ENCODE data around the gene ACACB.

ACACB gene

DNA sequence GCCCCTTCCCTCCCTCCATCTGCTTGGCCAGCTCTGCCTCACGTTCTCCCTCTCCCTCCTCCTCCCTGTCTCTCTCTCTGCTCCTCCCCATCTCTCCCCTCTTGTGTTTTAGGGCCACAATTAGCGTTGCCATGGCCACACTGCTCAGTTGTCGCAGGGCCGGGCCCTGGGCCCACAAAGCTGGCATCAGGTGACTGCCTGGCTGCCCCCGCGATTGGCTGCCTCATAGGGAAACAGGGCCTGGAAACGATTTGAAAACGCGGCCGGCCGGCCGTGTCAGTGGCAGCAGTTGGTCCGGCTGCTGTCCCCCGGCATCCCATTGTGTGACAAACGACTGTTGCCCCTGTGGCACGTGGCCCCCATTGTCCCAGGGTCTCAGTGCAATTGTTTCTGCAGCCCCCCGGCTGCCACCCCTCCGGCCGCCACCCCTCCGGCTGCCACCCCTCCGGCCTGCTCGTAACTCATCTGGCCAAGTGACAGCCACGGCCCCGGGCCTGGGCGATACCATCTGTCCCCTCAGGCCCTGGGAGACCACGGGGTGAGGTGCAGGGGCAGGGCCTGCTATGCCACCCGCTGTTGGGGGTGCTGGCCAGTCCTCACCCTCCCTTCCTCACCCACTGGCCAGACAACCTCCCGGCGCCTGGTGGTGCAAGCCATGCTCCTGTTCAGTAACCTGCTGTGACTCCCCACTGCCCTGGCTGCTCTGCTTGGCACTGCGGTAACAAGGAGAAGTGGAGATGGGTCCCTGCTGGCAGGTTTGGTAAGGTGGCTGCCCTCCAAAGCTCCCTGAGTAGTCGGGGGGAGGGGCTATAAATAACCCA, 175.3 kb downstream of the ACACB start:
- FAIRE-seq (no peak), DNase-seq (ENCODE audit: insufficient read length, low spot score) (no peak)
- TF ChIP-seq POLR2A (IDR thresholded peaks at IDR 0.05; ENCODE audit: low read depth, low read length) (no peak), POLR2AphosphoS5 (IDR thresholded peaks at IDR 0.05; ENCODE audit: low read depth, low read length) (no peak), POU2F2 (IDR thresholded peaks at IDR 0.05; ENCODE audit: low read depth, low read length) (no peak), PAX5 (IDR thresholded peaks at IDR 0.05; ENCODE audit: insufficient read depth, low read length, severe bottlenecking) (no peak), SPI1 (IDR thresholded peaks at IDR 0.05; ENCODE audit: low read depth, low read length) (no peak), TAF1 (IDR thresholded peaks at IDR 0.05; ENCODE audit: low read depth, low read length) (no peak)

DNA sequence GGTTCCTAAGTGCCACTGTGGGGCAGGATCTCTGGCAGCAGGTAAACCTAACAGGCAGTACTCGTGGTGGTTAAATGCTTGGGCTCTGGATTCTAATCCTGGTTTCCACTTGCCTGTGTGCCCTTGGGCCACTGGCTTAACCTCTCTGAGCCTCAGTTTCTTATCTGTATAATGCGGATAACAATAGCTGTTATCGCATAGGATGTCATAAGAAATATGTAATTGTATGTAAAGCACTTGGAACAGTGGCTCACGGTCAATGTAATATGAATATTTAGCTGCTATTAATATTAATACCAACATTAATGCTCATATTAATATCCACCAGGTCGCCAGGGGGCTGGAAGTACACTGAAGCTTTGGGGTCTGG, 175.9 kb downstream of the ACACB start:
- FAIRE-seq, result no peak
- DNase-seq (ENCODE audit: insufficient read length, low spot score), result no peak
- no peak for TF ChIP-seq PAX5 (IDR thresholded peaks at IDR 0.05; ENCODE audit: insufficient read depth, low read length, severe bottlenecking)
- no peak for TF ChIP-seq POU2F2 (IDR thresholded peaks at IDR 0.05; ENCODE audit: low read depth, low read length)
- TF ChIP-seq SPI1 (IDR thresholded peaks at IDR 0.05; ENCODE audit: low read depth, low read length), result no peak
- TF ChIP-seq POLR2A (IDR thresholded peaks at IDR 0.05; ENCODE audit: low read depth, low read length), result no peak
- TF ChIP-seq TAF1 (IDR thresholded peaks at IDR 0.05; ENCODE audit: low read depth, low read length), result no peak
- TF ChIP-seq POLR2AphosphoS5 (IDR thresholded peaks at IDR 0.05; ENCODE audit: low read depth, low read length), result no peak

DNA sequence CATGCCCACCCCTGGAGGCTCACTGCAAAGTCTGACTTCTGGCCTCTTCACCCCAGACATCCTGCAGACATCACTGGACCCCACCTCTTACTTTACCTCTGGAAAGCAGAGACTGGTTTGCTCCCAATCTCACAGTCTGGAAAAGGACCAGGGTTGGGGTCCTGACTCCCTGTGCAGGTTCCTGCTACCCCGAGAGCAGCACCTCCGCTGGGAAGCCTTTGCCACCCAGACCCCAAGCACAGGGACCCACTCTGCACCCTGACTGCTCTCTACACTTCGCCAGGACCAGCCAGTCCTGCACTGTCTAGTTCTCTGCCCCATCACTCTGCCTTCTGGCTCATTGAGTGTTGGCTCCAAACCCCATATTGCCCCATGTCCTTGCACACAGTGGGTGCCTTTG, 176.7 kb downstream of the ACACB start:
- no peak for DNase-seq (ENCODE audit: insufficient read length, low spot score)
- no peak for FAIRE-seq

DNA sequence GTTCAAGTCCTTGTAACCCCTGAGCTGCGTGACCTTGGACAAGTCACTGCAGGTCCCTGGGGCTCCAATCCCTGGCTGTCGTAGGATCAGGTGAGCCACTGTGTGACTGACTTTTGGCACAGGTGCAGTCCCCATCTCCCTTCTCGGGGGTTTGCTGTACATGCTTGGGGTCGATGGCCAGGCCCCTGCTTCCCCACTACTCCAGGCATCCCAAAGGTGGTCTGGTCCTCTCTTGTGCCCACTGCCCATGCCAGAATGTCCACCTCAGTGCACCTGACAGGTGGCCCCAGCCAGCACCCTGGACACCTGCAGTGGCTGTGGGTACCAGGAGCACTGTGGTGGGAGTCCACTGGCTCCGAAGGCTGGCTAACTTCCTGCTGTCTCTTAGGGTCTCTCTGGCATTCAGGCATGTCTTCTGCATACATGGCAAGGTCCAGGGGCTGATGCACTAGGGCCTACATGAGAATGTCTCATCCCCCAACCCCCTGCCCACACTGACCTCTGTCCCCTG, 178.0 kb downstream of the ACACB start:
- DNase-seq (ENCODE audit: insufficient read length, low spot score) (no peak), FAIRE-seq (no peak)
- no peak for TF ChIP-seq TAF1 (IDR thresholded peaks at IDR 0.05; ENCODE audit: low read depth, low read length)
- TF ChIP-seq SPI1 (IDR thresholded peaks at IDR 0.05; ENCODE audit: low read depth, low read length), result no peak
- TF ChIP-seq POLR2A (IDR thresholded peaks at IDR 0.05; ENCODE audit: low read depth, low read length), result no peak
- TF ChIP-seq POLR2AphosphoS5 (IDR thresholded peaks at IDR 0.05; ENCODE audit: low read depth, low read length), result no peak
- TF ChIP-seq PAX5 (IDR thresholded peaks at IDR 0.05; ENCODE audit: insufficient read depth, low read length, severe bottlenecking), result no peak
- TF ChIP-seq POU2F2 (IDR thresholded peaks at IDR 0.05; ENCODE audit: low read depth, low read length), result no peak

More for the DNA sequence above, 176.7 kb downstream of the ACACB start:
- TF ChIP-seq TAF1 (IDR thresholded peaks at IDR 0.05; ENCODE audit: low read depth, low read length) (no peak), SPI1 (IDR thresholded peaks at IDR 0.05; ENCODE audit: low read depth, low read length) (no peak), PAX5 (IDR thresholded peaks at IDR 0.05; ENCODE audit: insufficient read depth, low read length, severe bottlenecking) (no peak), POU2F2 (IDR thresholded peaks at IDR 0.05; ENCODE audit: low read depth, low read length) (no peak)

DNA sequence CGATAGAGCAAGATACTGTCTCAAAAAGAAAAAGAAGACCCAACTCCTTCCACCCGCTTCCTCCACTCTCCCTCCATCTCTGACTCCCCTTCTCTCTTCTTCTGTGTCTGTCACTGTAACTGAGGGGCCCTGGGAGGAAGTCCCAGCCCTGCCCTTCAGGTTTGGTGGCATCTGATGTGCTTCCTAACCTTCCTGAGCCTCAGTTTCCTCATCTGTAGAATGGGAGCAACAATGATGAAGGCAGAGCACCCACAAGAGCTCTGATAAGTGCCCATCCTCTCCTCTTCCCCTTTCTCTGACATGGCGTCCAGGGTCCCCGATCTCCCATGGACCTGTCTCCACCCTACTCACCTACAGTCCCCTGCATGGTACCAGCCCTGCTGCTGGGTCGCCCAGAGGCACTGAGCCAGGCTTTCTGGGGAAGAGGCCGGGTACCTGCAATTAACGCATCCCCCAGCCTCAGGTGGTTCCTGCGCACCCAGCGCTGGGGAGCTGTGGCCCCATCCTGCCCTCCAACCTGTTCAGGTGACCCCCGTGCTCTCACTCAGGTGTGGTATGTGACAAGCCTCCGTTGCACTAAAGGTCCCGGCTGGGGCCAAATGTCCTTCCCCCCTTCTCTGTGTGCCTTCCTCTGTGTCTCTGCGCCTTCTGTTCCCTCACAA, 179.5 kb downstream of the ACACB start:
- TF ChIP-seq POLR2AphosphoS5 (IDR thresholded peaks at IDR 0.05; ENCODE audit: low read depth, low read length), result no peak
- no peak for TF ChIP-seq POU2F2 (IDR thresholded peaks at IDR 0.05; ENCODE audit: low read depth, low read length)
- TF ChIP-seq PAX5 (IDR thresholded peaks at IDR 0.05; ENCODE audit: insufficient read depth, low read length, severe bottlenecking), result no peak
- no peak for TF ChIP-seq SPI1 (IDR thresholded peaks at IDR 0.05; ENCODE audit: low read depth, low read length)
- no peak for TF ChIP-seq TAF1 (IDR thresholded peaks at IDR 0.05; ENCODE audit: low read depth, low read length)
- no peak for TF ChIP-seq POLR2A (IDR thresholded peaks at IDR 0.05; ENCODE audit: low read depth, low read length)
- FAIRE-seq, result no peak
- DNase-seq (ENCODE audit: insufficient read length, low spot score), result no peak

DNA sequence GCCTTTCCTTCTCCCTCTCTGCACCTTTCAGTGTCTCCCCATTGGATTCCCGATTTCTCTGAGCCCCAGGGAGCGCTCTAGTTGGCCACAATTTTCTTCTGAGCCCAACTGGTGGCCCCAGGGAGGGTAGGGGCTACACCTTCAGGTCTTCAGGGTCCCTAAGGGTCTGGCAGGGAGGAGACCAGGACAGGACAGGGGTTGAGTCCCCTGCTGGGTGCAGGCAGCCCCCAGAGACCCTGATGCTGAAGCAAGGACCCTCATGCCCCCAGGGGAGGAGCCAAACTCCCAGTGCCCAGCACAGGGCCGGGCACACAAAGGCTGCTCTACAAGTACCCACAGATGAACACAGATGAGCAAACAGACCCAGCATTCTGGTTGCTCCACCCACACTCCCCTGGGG, 180.0 kb downstream of the ACACB start:
- TF ChIP-seq TAF1 (IDR thresholded peaks at IDR 0.05; ENCODE audit: low read depth, low read length), result no peak
- no peak for TF ChIP-seq SPI1 (IDR thresholded peaks at IDR 0.05; ENCODE audit: low read depth, low read length)
- no peak for TF ChIP-seq PAX5 (IDR thresholded peaks at IDR 0.05; ENCODE audit: insufficient read depth, low read length, severe bottlenecking)
- TF ChIP-seq POLR2A (IDR thresholded peaks at IDR 0.05; ENCODE audit: low read depth, low read length), result no peak
- TF ChIP-seq POU2F2 (IDR thresholded peaks at IDR 0.05; ENCODE audit: low read depth, low read length), result no peak
- DNase-seq (ENCODE audit: insufficient read length, low spot score), result no peak
- FAIRE-seq, result no peak

DNA sequence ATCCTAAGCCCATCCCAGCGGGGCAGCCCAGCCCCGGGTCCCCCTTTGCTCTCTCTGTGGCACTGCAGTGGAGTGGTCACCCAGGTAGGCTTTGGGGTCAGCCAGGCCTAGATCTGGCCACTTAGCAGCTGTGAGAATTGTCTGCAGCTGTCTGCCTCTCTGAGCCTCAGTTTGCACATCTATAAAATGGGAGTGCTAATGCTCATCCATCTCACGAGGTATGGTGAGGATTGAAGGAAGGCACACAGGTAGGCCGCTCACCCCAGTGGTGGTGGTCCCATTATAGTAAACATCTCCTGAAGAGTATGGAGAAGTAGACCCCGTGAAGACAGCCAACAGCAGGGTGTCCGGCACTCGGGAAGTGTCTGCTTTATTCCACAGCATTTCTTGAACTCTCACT, 183.5 kb downstream of the ACACB start:
- FAIRE-seq, result no peak
- no peak for DNase-seq (ENCODE audit: insufficient read length, low spot score)
- no peak for TF ChIP-seq POLR2AphosphoS5 (IDR thresholded peaks at IDR 0.05; ENCODE audit: low read depth, low read length)
- no peak for TF ChIP-seq TAF1 (IDR thresholded peaks at IDR 0.05; ENCODE audit: low read depth, low read length)
- no peak for TF ChIP-seq PAX5 (IDR thresholded peaks at IDR 0.05; ENCODE audit: insufficient read depth, low read length, severe bottlenecking)
- TF ChIP-seq POLR2A (IDR thresholded peaks at IDR 0.05; ENCODE audit: low read depth, low read length), result no peak
- no peak for TF ChIP-seq SPI1 (IDR thresholded peaks at IDR 0.05; ENCODE audit: low read depth, low read length)
- TF ChIP-seq POU2F2 (IDR thresholded peaks at IDR 0.05; ENCODE audit: low read depth, low read length), result no peak

DNA sequence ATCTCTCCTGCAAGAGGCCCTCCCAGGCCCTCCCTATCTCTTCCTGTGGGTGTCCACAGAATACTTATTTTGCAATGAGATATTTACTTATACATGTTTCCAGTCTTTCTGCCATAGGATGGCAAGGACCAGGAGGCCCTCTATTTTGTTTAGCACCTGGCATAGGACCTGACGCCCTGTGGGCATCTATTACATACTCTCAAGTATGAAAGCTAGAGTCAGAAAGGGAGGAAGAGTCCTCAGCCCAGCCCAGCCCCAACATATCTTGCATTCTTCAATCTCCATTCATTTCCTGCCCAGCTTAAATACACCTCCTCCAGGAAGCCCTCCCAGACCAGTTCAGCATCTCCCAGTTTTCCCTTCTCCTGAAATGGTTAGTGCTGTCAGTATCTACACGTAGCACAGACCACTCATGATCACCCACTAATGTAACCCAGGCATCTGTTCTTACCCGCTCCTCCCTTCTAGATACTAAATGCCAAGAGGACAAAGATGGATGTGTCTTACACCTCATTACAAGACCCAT, 185.3 kb downstream of the ACACB start:
- no peak for FAIRE-seq

DNA sequence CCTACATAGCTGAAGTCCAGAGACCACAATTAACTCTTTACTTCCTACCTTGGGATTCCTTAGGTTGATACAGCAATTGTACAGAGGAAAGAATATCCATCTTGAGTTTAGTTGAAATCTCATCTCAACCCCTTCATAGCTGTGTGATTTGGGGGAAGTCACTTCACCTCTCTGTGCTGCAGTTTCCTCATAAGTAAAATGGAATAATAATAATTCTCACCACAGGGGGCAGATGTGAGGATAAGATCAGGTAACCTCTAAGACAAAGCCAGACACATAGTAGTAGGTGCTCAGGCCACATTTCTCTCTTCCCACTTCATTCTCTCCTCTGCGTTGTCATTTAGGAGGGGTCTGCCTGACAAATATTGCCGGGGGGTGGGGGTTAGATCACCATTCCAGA, 186.0 kb downstream of the ACACB start:
- no peak for TF ChIP-seq TAF1 (IDR thresholded peaks at IDR 0.05; ENCODE audit: low read depth, low read length)
- FAIRE-seq (no peak), DNase-seq (ENCODE audit: insufficient read length, low spot score) (no peak)

More for the DNA sequence above, 185.3 kb downstream of the ACACB start:
- TF ChIP-seq TAF1 (IDR thresholded peaks at IDR 0.05; ENCODE audit: low read depth, low read length) (no peak), POU2F2 (IDR thresholded peaks at IDR 0.05; ENCODE audit: low read depth, low read length) (no peak), PAX5 (IDR thresholded peaks at IDR 0.05; ENCODE audit: insufficient read depth, low read length, severe bottlenecking) (no peak), POLR2A (IDR thresholded peaks at IDR 0.05; ENCODE audit: low read depth, low read length) (no peak), SPI1 (IDR thresholded peaks at IDR 0.05; ENCODE audit: low read depth, low read length) (no peak), POLR2AphosphoS5 (IDR thresholded peaks at IDR 0.05; ENCODE audit: low read depth, low read length) (no peak)
- DNase-seq (ENCODE audit: insufficient read length, low spot score), result no peak
